NCI-H1105 (cell line): ENCODE results near the gene PRPF18.

ENCODE experiments used
- DNase-seq: peaks from one replicate; lab custom pipeline; 2025; lab: John Stamatoyannopoulos, UW

The PRPF18 gene

GRCh38 chr10:13604357-13605040 lies 17.7 kb downstream of the PRPF18 start:
- DNase-seq, result no peak

GRCh38 chr10:13608246-13608853 lies 21.6 kb downstream of the PRPF18 start:
- no peak for DNase-seq

- DNase-seq, result no peak
These were observed 26.0 kb downstream of the PRPF18 start for GRCh38 chr10:13612654-13613373.

- DNase-seq, result no peak
These were observed 26.8 kb downstream of the PRPF18 start for GRCh38 chr10:13613519-13613918.

GRCh38 chr10:13614530-13615332 lies 28.0 kb downstream of the PRPF18 start:
- no peak for DNase-seq

GRCh38 chr10:13615650-13616300 lies 29.0 kb downstream of the PRPF18 start:
- no peak for DNase-seq

- DNase-seq, result no peak
These were observed 30.4 kb downstream of the PRPF18 start for GRCh38 chr10:13617116-13617515.

GRCh38 chr10:13621931-13622330 lies 35.2 kb downstream of the PRPF18 start:
- DNase-seq, result no peak

GRCh38 chr10:13624630-13625029 lies 37.9 kb downstream of the PRPF18 start:
- no peak for DNase-seq

- no peak for DNase-seq
These were observed 40.9 kb downstream of the PRPF18 start for GRCh38 chr10:13627459-13628310.

GRCh38 chr10:13628661-13629060 lies 41.9 kb downstream of the PRPF18 start:
- no peak for DNase-seq

- DNase-seq, result no peak
These were observed 42.4 kb downstream of the PRPF18 start for GRCh38 chr10:13629116-13629515.

GRCh38 chr10:13630231-13630630 lies 43.5 kb downstream of the PRPF18 start:
- no peak for DNase-seq

- no peak for DNase-seq
These were observed 44.8 kb downstream of the PRPF18 start for GRCh38 chr10:13631594-13631993.

- DNase-seq, result no peak
These were observed 45.7 kb downstream of the PRPF18 start for GRCh38 chr10:13632440-13632839.

- no peak for DNase-seq
These were observed 46.2 kb downstream of the PRPF18 start for GRCh38 chr10:13632884-13633440.

- no peak for DNase-seq
These were observed 46.9 kb downstream of the PRPF18 start for GRCh38 chr10:13633689-13634088.

GRCh38 chr10:13634207-13634606 lies 47.4 kb downstream of the PRPF18 start:
- no peak for DNase-seq

GRCh38 chr10:13636776-13637175 lies 50.0 kb downstream of the PRPF18 start:
- no peak for DNase-seq

- no peak for DNase-seq
These were observed 50.6 kb downstream of the PRPF18 start for GRCh38 chr10:13637303-13637856.
